ENCODE results near the gene CD72. TPM values are rescaled to one million over a fixed set of nuclear protein-coding genes. Genes with fewer than 3 reads are reported as not detected.

CD72 gene
- total RNA-seq, 1 donor from 2014 or later: 4.9 TPM

DNA sequence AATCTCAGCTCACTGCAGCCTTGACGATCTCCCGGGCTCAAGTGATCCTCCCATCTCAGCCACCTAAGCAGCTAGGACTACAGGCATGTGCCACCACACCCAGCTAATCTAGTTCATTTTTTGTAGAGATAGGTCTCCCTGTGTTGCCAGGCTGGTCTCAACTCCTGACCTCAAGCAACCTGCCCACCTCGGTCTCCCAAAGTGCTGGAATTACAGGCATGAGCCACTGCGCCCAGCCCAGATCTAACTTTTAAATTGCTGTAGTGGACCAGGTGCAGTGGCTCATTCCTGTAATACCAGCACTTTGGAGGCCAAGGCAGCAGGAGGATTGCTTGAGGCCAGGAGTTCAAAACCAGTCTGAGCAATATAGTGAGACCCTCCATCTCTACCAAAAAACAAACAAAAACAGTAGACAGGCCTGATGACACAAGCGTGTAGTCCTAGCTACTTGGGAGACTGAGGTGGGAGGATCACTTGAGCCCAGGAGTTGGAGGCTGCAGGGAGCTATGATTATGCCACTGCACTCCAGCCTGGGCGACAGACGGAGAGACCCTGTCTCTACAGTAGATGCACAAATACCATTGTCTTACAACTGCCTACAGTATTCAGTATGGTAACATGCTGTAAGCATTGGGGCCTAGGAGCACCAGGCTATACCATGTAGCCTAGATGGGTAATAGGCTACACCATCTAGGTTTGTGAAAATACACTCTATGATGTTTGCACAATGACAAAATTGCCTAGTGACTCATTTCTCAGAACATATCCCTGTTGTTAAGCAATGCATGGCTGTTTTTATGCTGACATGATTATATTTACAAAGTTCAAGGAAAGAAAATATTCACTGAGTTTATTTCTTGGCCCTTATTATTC lies 34.0 kb upstream of the CD72 start:
- Mint-ChIP-seq H3K9me3 (ENCODE audit: unreplicated experiment) (peaks cover 19% of the 10 kb centered on the region), H3K4me1 (ENCODE audit: low read depth, unreplicated experiment) (peaks cover 25% of the 10 kb centered on the region), H3K27me3 (ENCODE audit: unreplicated experiment) (peaks cover 25% of the 10 kb centered on the region), H3K27ac (ENCODE audit: unreplicated experiment) (no peak overlapping the region), H3K4me3 (ENCODE audit: unreplicated experiment) (no peak overlapping the region), H3K36me3 (ENCODE audit: unreplicated experiment) (peaks cover 5% of the 10 kb centered on the region)
- no peak for DNase-seq
- TF ChIP-seq, protein P1, sequence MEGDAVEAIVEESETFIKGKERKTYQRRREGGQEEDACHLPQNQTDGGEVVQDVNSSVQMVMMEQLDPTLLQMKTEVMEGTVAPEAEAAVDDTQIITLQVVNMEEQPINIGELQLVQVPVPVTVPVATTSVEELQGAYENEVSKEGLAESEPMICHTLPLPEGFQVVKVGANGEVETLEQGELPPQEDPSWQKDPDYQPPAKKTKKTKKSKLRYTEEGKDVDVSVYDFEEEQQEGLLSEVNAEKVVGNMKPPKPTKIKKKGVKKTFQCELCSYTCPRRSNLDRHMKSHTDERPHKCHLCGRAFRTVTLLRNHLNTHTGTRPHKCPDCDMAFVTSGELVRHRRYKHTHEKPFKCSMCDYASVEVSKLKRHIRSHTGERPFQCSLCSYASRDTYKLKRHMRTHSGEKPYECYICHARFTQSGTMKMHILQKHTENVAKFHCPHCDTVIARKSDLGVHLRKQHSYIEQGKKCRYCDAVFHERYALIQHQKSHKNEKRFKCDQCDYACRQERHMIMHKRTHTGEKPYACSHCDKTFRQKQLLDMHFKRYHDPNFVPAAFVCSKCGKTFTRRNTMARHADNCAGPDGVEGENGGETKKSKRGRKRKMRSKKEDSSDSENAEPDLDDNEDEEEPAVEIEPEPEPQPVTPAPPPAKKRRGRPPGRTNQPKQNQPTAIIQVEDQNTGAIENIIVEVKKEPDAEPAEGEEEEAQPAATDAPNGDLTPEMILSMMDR (IDR thresholded peaks at IDR 0.05; ENCODE audit: partially characterized antibody, unreplicated experiment): no peak

DNA sequence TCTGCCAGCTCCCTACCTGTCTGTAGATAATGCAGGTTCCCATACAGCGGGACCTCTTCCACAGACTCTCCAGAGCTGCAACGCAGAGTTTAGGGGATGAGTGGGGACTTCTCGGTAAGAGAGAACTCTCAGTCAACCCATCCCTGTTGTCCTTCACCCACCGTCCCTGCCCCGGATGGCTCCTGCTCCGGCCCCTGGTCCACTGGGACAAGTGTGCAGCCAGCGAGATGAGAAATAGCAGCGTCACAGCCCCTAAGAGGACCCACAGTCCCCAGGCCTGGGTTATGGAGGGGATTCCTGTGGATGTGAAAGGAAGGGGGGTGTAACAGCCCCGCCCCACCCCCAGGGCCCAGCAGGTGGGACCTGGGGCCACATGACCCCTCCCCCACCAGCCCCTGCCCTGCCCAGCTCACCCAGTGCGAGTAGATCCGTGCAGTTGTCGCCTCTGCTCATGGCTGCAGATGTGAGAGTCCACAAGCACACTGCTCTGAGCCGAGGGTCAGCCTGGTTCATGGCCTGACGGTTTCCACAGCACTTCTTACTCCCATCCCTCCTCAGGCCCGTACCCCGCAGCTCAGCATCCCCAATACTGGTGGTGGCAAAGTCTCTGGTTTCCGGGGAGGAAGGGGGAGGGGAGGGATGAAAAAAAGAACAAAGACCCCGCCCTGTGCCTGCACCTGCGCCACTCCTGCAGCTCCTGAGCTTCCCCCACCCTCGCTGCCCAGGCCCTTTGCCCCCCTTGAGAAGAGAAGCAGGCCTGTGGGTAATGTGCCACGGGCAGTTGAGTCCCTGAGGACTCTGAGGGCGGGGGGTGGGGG lies 32.3 kb upstream of the CD72 start, which contains the start of gene SIT1:
TSS of gene SIT1 (minus strand) at position 591 of the 818 bp plus-strand sequence. CDS start at position 513, 78 bp downstream.
- Mint-ChIP-seq H3K9me3 (ENCODE audit: unreplicated experiment) (peaks cover 17% of the 10 kb centered on the region), H3K27ac (ENCODE audit: unreplicated experiment) (peak within 1 kb of the TSS; percentile 33), H3K36me3 (ENCODE audit: unreplicated experiment) (peaks cover 5% of the 10 kb centered on the region), H3K4me3 (ENCODE audit: unreplicated experiment) (peak within 1 kb of the TSS; percentile 67), H3K4me1 (ENCODE audit: low read depth, unreplicated experiment) (peaks cover 27% of the 10 kb centered on the region), H3K27me3 (ENCODE audit: unreplicated experiment) (peaks cover 26% of the 10 kb centered on the region)
- TF ChIP-seq, protein P1 (IDR thresholded peaks at IDR 0.05; ENCODE audit: partially characterized antibody, unreplicated experiment): no peak
- DNase-seq: no peak

DNA sequence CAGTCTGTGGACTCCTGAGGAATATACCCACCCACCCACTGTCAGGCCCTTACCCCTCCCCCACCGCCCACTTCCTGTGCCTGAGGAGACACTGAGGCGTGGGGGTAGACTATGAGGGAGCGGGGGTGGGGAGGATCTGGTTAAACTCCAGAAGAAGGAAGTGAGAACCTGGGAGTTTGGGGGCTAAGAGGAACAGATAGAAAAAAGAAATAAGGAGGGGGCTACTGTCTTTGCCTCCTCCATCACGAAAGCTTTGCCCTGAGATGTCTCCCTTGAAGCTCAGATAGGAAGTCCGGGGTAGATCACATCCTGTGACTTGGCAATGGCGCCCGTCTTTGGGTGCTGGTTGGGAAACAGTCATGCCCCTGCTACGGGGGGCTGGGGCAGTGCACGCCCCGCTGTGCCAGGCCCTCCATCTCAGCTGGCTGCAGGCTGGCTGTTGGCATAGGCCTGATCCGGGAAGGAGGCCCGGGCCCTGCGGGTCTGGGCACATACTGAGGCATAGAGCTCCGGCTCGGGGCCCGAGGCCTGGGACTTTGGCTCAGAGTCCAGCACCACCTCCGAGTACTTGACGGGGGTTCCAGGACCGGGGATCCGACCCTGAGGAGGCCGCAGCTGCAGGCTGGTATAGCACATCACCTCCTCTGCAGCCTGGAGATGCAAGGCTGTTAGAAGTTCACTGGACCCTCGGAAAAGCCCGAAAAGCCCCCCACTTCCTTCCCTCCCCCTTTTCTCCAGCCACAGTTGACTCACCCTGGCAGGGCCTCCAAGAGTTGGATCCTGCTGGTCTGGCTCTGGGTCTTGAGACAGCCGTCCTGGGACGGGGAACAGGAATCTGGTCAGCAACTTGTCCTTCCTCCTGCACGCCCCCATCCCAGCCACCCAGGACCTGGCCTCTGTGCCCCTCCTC lies 31.5 kb upstream of the CD72 start:
- DNase-seq: no peak
- Mint-ChIP-seq H3K27me3 (ENCODE audit: unreplicated experiment) (peaks cover 26% of the 10 kb centered on the region), H3K9me3 (ENCODE audit: unreplicated experiment) (peaks cover 17% of the 10 kb centered on the region), H3K4me1 (ENCODE audit: low read depth, unreplicated experiment) (peaks cover 27% of the 10 kb centered on the region), H3K27ac (ENCODE audit: unreplicated experiment) (no peak overlapping the region), H3K36me3 (ENCODE audit: unreplicated experiment) (peaks cover 5% of the 10 kb centered on the region), H3K4me3 (ENCODE audit: unreplicated experiment) (no peak overlapping the region)
- TF ChIP-seq, protein P1 (IDR thresholded peaks at IDR 0.05; ENCODE audit: partially characterized antibody, unreplicated experiment): no peak

DNA sequence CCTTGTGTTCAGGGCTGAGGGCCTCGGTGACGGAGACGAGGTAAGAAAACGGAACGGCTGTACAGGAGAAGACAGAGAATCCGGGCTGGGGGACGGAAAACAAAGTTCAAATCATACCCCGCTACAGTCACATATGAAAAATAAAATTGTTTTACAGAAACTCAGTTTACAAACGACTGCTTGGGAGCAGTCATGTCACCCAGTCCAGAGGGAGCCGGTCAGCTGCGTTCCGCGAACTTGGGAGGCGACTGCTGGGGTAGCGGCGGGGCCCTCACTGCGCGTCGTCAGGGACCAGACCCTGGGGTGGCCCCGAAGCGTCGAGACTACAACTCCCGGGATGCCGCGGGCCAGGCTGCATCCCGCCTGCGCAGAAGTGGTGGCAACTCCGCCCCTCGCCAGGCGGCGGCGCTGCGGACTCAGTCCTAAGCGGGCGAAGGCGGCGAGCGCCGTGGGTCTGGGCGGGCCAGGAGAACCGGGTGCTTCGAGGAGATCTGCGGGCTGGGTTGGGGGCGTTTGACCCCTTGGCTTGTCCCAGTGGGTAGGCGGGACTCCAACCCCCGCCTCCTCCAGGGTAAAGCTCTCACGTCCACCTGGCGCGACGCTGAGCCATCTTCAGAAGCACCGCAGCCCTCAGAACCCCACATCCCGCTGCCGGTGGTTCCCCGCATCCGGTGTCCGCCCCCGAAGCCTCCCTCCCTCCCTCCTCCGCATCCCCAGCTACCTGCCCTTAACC lies 28.5 kb upstream of the CD72 start:
- Mint-ChIP-seq H3K9me3 (ENCODE audit: unreplicated experiment) (peaks cover 17% of the 10 kb centered on the region), H3K27me3 (ENCODE audit: unreplicated experiment) (peaks cover 24% of the 10 kb centered on the region), H3K27ac (ENCODE audit: unreplicated experiment) (peak overlapping the region; percentile 95), H3K4me3 (ENCODE audit: unreplicated experiment) (peak overlapping the region; percentile 100), H3K36me3 (ENCODE audit: unreplicated experiment) (peaks cover 5% of the 10 kb centered on the region), H3K4me1 (ENCODE audit: low read depth, unreplicated experiment) (peaks cover 27% of the 10 kb centered on the region)
- DNase-seq: peak; percentile 96
- TF ChIP-seq, protein P1 (IDR thresholded peaks at IDR 0.05; ENCODE audit: partially characterized antibody, unreplicated experiment): peak; percentile 93
